ENCODE measurements around the gene PAPOLA. TPM values are rescaled to one million over a fixed set of nuclear protein-coding genes. Genes with fewer than 3 reads are reported as not detected.

The PAPOLA gene
- total and polyA plus RNA-seq, 9 of the 15 experiments (the other 6 are each of a cell fraction or from before 2014, with no cell fraction given) = 51.1 to 199 (median 95.8) TPM

- TF ChIP-seq CHD7 (IDR thresholded peaks at IDR 0.05; ENCODE audit: low read depth, low read length) = no peak
- TF ChIP-seq ZNF696 (CRISPR knock-in tag; conservative IDR thresholded peaks at IDR 0.05) = no peak
- no peak for TF ChIP-seq TAL1 (IDR thresholded peaks at IDR 0.05)
- TF ChIP-seq MYNN (IDR thresholded peaks at IDR 0.05) = no peak
- TF ChIP-seq MYNN (CRISPR knock-in tag; IDR thresholded peaks at IDR 0.05) = no peak
- no peak for TF ChIP-seq THAP7 (CRISPR knock-in tag; IDR thresholded peaks at IDR 0.05)
- no peak for TF ChIP-seq NR0B1 (IDR thresholded peaks at IDR 0.05; ENCODE audit: partially characterized antibody)
- TF ChIP-seq POLR2B (IDR thresholded peaks at IDR 0.05; ENCODE audit: low read depth, partially characterized antibody) = peak; percentile 69
- no peak for TF ChIP-seq ZNF41 (CRISPR knock-in tag; conservative IDR thresholded peaks at IDR 0.05)
- peak; percentile 43; the same call in 1 of the 2 replicates for TF ChIP-seq ETS1 (conservative IDR thresholded peaks at IDR 0.05; ENCODE audit: control insufficient read depth, low read depth, low read length)
Measured at GRCh38 chr14:96501740-96502620, at the start of gene PAPOLA (continued).

Measured in K562 (cell line).